ENCODE measurements around the gene PTPRE.

GRCh38 chr10:128070161-128070560, 163.3 kb downstream of the PTPRE start:
- TF ChIP-seq CTCF (conservative IDR thresholded peaks at IDR 0.05; ENCODE audit: low read length) (no peak), EZH2phosphoT487 (IDR thresholded peaks at IDR 0.05; ENCODE audit: borderline replicate concordance) (no peak)

Measured in Loucy (cell line).